Activated CD4-positive, alpha-beta T cell treated with anti-CD3 and anti-CD28 coated beads, Interleukin-2, amount 50 U/mL, for 16 hours (primary cell): Measurements from ENCODE around the gene PI4KA.
A peak's percentile ranks its signal among the peaks of the same experiment; 100 is the strongest.
"Not testable (repeated sequence)": the region's sequence is repeated elsewhere in the genome, so short reads cannot be mapped to it uniquely, and the experiment has no call there.

Experiments used
- DNase-seq: peaks from one replicate; pipeline ENCODE4 v3.0.0-alpha.2; 2020

The PI4KA gene

GRCh38 chr22:20720692-20721408 is 137.8 kb downstream of the PI4KA start:
- no peak for DNase-seq

GRCh38 chr22:20718727-20719126 is 139.9 kb downstream of the PI4KA start:
- not testable (repeated sequence) for DNase-seq

DNA sequence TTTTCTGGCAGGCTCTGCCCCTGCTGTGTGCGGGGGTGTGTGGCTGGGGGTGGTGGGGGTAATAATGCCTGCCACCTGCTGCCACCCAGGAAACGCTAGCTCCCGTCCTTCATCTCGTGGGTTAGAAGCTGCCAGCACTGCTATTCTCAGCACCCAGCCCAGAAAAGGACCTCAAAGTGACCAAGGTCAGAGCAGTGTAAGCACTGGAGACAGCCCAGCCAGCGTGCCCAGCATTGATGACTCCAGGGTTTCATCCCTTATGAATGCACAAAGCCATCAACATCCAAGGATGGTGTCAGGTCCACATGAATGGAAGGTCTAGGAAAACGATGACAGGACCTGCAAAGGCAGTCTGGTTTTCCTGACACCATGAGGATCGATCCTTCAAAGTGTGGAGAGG is 140.6 kb downstream of the PI4KA start:
- not testable (repeated sequence) for DNase-seq

- not testable (repeated sequence) for DNase-seq
These were observed 141.3 kb downstream of the PI4KA start for GRCh38 chr22:20717213-20717866.

DNA sequence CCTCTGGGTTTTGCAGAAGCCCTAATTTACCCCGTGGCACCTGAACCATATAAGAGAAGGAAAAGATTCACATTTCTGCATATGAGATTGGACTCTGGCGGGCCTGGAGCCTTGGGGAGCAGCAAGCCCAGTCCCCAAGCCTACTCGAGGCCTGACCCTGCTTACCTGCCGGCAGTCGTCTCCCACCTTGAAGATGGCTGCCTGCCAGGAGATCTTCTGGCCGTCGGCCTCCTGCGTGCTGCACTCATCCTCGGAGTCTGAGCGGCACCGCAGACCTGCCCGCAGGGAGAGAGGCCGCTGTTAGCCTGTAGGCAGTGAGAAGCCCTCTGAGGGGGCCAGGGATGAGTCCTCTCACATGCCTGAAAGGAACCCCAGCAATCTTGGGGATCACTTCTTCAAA is 145.5 kb downstream of the PI4KA start:
- not testable (repeated sequence) for DNase-seq

- DNase-seq: not testable (repeated sequence)
These were observed 148.6 kb downstream of the PI4KA start for GRCh38 chr22:20709966-20710365.

DNA sequence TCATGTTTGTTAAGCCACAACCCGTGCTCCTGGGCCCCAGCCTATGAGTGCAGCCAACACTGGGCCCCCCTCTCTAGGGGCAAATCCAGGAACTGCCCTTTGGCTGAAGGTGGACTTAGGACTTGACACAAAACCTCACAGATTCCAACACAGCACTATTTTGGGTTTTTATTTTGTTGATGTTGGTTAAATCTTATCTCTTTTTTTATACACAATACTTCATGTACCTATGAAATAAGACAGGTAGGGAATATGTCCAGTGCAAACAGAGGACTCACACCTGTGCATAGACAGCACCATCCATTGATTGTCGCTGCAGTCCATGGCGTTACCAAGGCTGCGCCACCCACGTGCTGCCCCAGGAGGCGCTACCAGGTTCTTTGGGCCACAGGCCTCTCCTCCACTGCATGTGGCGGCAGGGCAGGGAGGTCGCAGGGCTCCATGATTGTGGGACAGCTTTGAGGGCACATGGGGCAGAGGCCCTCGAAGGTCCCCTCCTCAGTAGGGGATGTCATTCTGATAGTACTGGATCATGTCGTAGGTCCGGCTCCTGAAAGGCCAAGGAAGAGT is 151.0 kb downstream of the PI4KA start:
- DNase-seq: not testable (repeated sequence)

GRCh38 chr22:20703816-20704609 is 154.6 kb downstream of the PI4KA start:
- not testable (repeated sequence) for DNase-seq

DNA sequence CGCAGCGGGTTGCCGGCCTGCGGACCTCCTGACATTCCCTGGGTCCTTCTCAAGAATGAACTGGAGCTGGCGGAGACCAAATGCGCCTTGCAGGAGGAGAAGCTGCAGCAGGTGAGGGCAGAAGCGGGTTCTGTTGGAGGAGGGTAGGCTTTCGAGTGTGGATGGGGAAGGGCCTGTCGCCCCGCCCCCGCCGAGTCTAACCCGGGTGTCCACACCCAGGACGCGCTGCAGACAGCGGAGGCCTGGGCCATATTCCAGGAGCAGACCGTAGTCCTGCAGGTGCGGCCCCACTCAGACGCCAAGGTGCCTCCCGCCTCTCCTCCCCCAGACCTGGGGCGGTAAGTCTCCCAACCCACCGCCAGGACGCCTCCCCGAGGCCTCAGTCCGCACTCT is 155.2 kb downstream of the PI4KA start:
- DNase-seq: not testable (repeated sequence)

DNA sequence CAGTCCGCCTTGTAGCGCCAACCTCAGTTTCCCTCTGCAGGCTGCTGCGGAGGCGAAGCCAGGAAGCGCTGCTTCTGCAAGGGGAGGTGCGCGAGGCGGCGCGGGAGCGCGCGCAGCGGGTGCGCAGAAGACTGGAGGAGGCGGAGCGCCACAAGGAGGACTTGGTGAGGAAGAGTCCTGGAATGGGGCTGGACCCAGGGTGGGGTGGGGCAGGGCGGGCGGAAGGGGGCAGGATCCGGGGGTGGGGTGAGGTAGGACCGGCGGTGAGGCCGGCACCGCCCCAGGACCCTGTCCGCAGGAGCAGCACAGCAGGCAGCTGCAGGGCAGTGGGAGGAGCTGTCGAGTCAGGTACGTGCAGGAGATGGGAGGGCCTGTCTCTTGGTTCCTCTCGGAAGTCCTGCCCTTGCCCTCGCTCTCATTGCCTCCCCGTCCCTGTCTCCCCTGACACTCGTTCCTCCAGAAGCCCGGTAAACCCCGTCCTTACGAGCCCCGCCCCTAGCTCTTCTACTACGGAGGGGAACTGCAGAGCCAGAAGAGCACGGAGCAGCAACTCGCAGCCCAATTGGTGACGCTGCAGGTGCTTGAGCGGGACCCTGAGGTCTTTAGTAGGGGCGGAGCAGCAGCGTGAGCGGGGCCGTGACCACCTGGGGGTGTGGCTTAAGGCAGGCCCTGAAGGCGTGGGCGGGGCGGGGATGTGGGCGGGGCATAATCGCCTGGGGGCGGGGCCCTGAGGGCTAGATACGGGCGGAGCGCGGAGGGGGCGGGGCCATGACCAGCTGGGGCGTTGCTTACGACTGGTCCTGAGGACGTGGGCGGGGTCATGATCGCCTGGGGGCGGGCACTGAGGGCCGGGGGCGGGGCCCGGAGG is 155.8 kb downstream of the PI4KA start:
- peak; percentile 95 for DNase-seq

DNA sequence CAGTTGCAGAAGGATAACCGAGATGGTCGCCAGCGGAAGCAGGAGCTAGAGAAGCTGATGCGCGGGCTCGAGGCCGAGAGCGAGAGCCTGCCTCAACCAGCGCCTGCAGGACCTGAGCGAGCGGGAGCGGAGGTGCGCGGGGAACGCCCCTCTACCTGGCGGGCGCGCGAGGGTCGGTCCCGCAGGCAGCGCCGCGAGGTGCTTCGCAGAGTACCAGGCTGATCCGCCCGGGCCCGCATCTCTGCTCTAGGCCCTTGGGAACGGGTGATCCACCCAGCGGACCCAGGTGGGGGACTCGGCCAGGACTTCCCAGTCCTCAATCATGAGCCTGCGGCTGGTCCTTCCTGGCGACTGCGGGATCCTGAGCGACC is 156.5 kb downstream of the PI4KA start:
- DNase-seq: not testable (repeated sequence)

- DNase-seq: not testable (repeated sequence)
These were observed 156.9 kb downstream of the PI4KA start for GRCh38 chr22:20701680-20702136.

GRCh38 chr22:20700347-20700746 is 158.3 kb downstream of the PI4KA start:
- DNase-seq: not testable (repeated sequence)

DNA sequence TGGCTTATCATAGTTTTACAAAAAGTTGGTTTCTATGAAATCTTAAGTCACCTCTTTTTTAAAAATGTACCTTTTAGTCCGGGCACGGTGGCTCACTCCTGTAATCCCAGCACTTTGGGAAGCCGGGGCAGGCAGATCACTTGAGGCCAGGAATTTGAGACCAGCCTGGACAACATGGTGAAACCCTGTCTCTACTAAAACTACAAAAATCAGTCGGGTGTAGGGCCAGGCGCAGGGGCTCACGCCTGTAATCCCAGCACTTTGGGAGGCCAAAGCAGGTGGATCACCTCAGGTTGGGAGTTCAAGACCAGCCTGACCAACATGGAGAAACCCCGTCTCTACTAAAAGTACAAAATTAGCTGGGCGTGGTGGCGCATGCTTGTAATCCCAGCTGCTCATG is 158.8 kb downstream of the PI4KA start:
- not testable (repeated sequence) for DNase-seq

- peak; percentile 83 for DNase-seq
These were observed 161.0 kb downstream of the PI4KA start for GRCh38 chr22:20697481-20698113.

- DNase-seq: not testable (repeated sequence)
These were observed 162.6 kb downstream of the PI4KA start for GRCh38 chr22:20696056-20696455.

DNA sequence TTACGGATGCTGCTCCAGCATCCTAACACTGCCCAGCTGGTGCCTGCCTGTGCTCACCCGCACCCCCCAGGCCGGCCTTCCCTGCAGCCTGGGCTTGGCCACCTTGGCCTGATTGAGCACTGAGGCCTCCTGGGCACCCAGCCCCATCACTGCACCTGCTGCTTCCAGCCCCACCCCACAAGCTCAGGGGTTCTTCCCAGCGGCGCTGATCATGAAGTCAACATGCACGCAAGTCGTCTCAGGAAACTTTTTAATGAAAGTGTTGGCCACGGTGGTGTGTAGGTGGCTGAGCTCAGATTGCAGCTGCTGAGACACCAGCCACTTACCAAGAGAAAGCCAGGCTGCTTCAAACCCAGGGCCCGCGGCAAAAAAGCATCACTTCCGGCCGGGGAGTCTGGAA is 163.4 kb downstream of the PI4KA start:
- not testable (repeated sequence) for DNase-seq

DNA sequence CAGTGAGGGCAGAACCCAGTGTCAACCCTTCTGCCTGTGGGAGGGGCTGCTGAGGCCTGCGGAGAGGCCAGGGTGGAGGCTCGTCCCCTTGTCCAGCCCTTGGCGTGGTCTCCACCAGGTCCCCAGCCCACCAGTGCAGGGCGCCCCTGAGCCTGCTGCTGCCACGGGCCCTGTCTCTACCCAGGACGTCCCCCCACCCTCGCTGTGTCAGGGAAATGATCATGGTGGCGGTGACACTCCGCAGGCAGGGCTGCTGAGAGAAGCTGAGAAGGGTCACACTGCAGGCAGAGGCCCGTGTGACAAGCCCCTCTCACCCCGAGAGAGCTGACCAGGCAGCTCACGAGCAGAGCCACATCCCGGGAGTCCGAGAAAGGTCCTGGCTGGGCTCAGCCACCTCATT is 164.4 kb downstream of the PI4KA start:
- DNase-seq: not testable (repeated sequence)

DNA sequence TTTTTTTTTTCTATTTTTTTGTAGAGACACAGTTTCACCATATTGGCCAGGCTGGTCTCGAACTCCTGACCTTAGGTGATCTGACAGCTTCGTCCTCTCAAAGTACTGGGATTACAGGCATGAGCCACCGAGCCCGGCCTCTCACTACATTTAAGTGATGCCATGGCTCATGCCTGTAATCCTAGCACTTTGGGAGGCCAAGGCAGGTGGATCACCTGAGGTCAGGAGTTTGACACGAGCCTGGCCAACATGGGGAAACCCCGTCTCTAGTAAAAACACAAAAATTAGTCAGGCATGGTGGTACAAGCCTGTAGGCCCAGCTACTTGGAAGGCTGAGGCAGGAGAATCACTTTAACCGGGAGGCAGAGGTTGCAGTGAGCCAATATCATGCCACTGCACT is 165.7 kb downstream of the PI4KA start:
- not testable (repeated sequence) for DNase-seq

DNA sequence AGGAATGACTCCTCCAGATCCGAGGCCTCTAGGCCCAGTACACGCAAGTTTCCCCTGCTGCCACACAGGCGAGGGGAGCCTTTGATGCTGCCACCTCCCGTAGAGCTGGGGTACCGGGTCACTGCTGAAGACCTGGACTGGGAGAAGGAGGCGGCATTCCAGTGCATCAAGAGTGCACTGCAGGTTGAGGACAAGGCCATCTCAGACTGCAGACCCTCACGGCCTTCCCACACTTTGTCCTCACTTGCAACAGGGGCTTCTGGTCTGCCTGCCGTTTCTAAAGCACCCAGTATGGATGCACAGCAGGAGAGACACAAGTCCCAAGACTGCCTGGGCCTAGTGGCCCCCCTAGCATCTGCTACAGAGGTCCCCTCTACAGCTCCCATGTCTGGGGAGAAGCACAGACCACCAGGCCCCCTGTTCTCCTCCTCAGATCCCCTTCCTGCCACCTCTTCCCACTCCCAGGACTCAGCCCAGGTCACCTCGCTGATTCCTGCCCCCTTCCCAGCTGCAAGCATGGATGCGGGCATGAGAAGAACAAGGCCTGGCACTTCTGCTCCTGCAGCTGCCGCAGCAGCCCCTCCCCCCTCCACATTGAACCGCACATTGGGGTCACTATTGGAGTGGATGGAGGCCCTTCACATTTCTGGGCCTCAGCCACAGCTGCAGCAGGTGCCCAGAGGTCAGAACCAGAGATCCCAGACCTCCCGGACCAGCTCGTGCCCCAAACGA is 167.9 kb downstream of the PI4KA start:
- not testable (repeated sequence) for DNase-seq
